Peyer's patch (tissue), 4 donors: Measurements from ENCODE around the gene BICD1.

Experiments used
- CTCF ChIP-seq, 6 experiments: fragments of 450-650 bp in 4 of 6; fragments of 200-600 bp in 2 of 6; sonication (generic) in 1 of 6; IDR thresholded peaks; one replicate each; pipeline ENCODE4 v1.5.1; 2017 to 2019; ENCODE audit warnings: antibody characterized with exemption in 6 of 6, mild to moderate bottlenecking in 3 of 6, moderate library complexity in 1 of 6
- POLR2A ChIP-seq, 2 donors: fragments of 450-650 bp; IDR thresholded peaks; one replicate each; pipeline ENCODE4 v1.5.1; 2017; ENCODE audit warnings: antibody characterized with exemption in 2 of 2, mild to moderate bottlenecking in 2 of 2, moderate library complexity in 2 of 2

- no peak for TF ChIP-seq POLR2A (IDR thresholded peaks at IDR 0.05)
- no peak for TF ChIP-seq CTCF (IDR thresholded peaks at IDR 0.05)
Observed at GRCh38 chr12:32214723-32215122, 108.1 kb downstream of the BICD1 start.
